Peyer's patch (tissue), 4 donors: Measurements from ENCODE around the gene CACNA1G. TPM values are rescaled to one million over a fixed set of nuclear protein-coding genes. Genes with fewer than 3 reads are reported as not detected.

Experiments
- DNase-seq, 3 donors: peaks; one replicate each; pipeline ENCODE4 v3.0.0-alpha.2; 2017 to 2019
- H3K27ac ChIP-seq, 4 donors: fragments of 200-600 bp; sonication (generic); one replicate each; pipeline ENCODE4 v1.5.1; 2016 to 2019
- H3K27me3 ChIP-seq, 2 donors: fragments of 200-600 bp; sonication (generic); one replicate each; pipeline ENCODE4 v1.5.1; 2019
- H3K36me3 ChIP-seq, 3 donors: fragments of 200-600 bp; sonication (generic); one replicate each; pipeline ENCODE4 v1.5.1; 2016 to 2019
- H3K4me1 ChIP-seq, 4 donors: fragments of 200-600 bp; sonication (generic); one replicate each; pipeline ENCODE4 v1.5.1; 2016 to 2019
- H3K4me3 ChIP-seq, 4 donors: fragments of 200-600 bp; sonication (generic); 1 replicate in 3 of 4; 2 replicates in 1 of 4; pipeline ENCODE4 v1.5.1; 2016 to 2019; ENCODE audit warnings: mild to moderate bottlenecking in 1 of 4
- H3K9me3 ChIP-seq, 4 donors: fragments of 200-600 bp; sonication (generic); one replicate each; pipeline ENCODE4 v1.5.1; 2016 to 2019; ENCODE audit warnings: mild to moderate bottlenecking in 1 of 4
- CTCF ChIP-seq, 6 experiments: fragments of 450-650 bp in 4 of 6; fragments of 200-600 bp in 2 of 6; sonication (generic) in 1 of 6; IDR thresholded peaks; one replicate each; pipeline ENCODE4 v1.5.1; 2017 to 2019; ENCODE audit warnings: antibody characterized with exemption in 6 of 6, mild to moderate bottlenecking in 3 of 6, moderate library complexity in 1 of 6
- POLR2A ChIP-seq, 2 donors: fragments of 450-650 bp; IDR thresholded peaks; one replicate each; pipeline ENCODE4 v1.5.1; 2017; ENCODE audit warnings: antibody characterized with exemption in 2 of 2, mild to moderate bottlenecking in 2 of 2, moderate library complexity in 2 of 2
- total RNA-seq, 4 donors: library from RNA; depleted of rRNA; stranded (reverse); fragments of >200 nt; gene quantifications; one replicate each; pipeline ENCODE4 v1.1.0, GENCODE V29; 2016

Gene CACNA1G
- total RNA-seq, 4 donors from 2014 or later: not detected

- Histone ChIP-seq H3K9me3 (no peaks in the 10 kb centered on the region), H3K27ac (no peak overlapping the region), H3K4me3 (no peak overlapping the region), H3K4me1 (peaks cover 0 to 14% (median 3%) of the 10 kb centered on the region in 4 donors), H3K36me3 (no peaks in the 10 kb centered on the region), H3K27me3 (no peaks in the 10 kb centered on the region)
- no peak for DNase-seq
- TF ChIP-seq POLR2A (IDR thresholded peaks at IDR 0.05) (no peak), CTCF (IDR thresholded peaks at IDR 0.05) (no peak)
Observed at GRCh38 chr17:50625032-50625871, 64.7 kb downstream of the CACNA1G start.

GRCh38 chr17:50626037-50626574 is 65.6 kb downstream of the CACNA1G start:
- H3K4me1 ChIP-seq: peaks cover 0 to 23% (median 7%) of the 10 kb centered on the region in 4 donors
- H3K27ac ChIP-seq: no peak overlapping the region
- H3K27me3 ChIP-seq: no peaks in the 10 kb centered on the region
- no peak overlapping the region for H3K4me3 ChIP-seq
- peak; percentile 45 to 82 (median 73) for DNase-seq
- TF ChIP-seq POLR2A (IDR thresholded peaks at IDR 0.05) (no peak), CTCF (IDR thresholded peaks at IDR 0.05) (peak in 5 of 6 experiments; percentile 40 to 64 (median 57))
- no peaks in the 10 kb centered on the region for H3K9me3 ChIP-seq
- no peaks in the 10 kb centered on the region for H3K36me3 ChIP-seq

- TF ChIP-seq CTCF (IDR thresholded peaks at IDR 0.05): no peak
- TF ChIP-seq POLR2A (IDR thresholded peaks at IDR 0.05): no peak
- H3K27ac ChIP-seq: peak overlapping the region in 1 of 4 donors; percentile 43
- no peak for DNase-seq
- no peaks in the 10 kb centered on the region for H3K9me3 ChIP-seq
- peaks cover 0 to 29% (median 7%) of the 10 kb centered on the region in 4 donors for H3K4me1 ChIP-seq
- H3K4me3 ChIP-seq: no peak overlapping the region
- H3K27me3 ChIP-seq: no peaks in the 10 kb centered on the region
- no peaks in the 10 kb centered on the region for H3K36me3 ChIP-seq
Observed at GRCh38 chr17:50627036-50627781, 66.7 kb downstream of the CACNA1G start.

GRCh38 chr17:50627782-50628601 is 67.5 kb downstream of the CACNA1G start:
- TF ChIP-seq CTCF (IDR thresholded peaks at IDR 0.05): peak in 3 of 6 experiments; percentile 30 to 48 (median 33)
- no peak for TF ChIP-seq POLR2A (IDR thresholded peaks at IDR 0.05)
- H3K27ac ChIP-seq: peak overlapping the region in 1 of 4 donors; percentile 43
- no peak overlapping the region for H3K4me3 ChIP-seq
- no peaks in the 10 kb centered on the region for H3K9me3 ChIP-seq
- DNase-seq: peak in 2 of 3 donors; percentile 79 to 80
- no peaks in the 10 kb centered on the region for H3K36me3 ChIP-seq
- H3K27me3 ChIP-seq: no peaks in the 10 kb centered on the region
- peaks cover 0 to 29% (median 7%) of the 10 kb centered on the region in 4 donors for H3K4me1 ChIP-seq

- DNase-seq: no peak
- no peak for TF ChIP-seq CTCF (IDR thresholded peaks at IDR 0.05)
- TF ChIP-seq POLR2A (IDR thresholded peaks at IDR 0.05): no peak
- no peaks in the 10 kb centered on the region for H3K9me3 ChIP-seq
- peaks cover 0 to 38% (median 9%) of the 10 kb centered on the region in 4 donors for H3K4me1 ChIP-seq
- peaks cover 0 to 2% of the 10 kb centered on the region in 2 donors for H3K27me3 ChIP-seq
- no peaks in the 10 kb centered on the region for H3K36me3 ChIP-seq
- H3K27ac ChIP-seq: peak overlapping the region in 2 of 4 donors; percentile 12 to 76
- no peak overlapping the region for H3K4me3 ChIP-seq
Observed at GRCh38 chr17:50629902-50630301, 69.4 kb downstream of the CACNA1G start.
